H9 (cell line): ENCODE data around the gene DCLK2. TPM values are rescaled to one million over a fixed set of nuclear protein-coding genes. Genes with fewer than 3 reads are reported as not detected.

Source experiments
- DNase-seq: peaks from one replicate; pipeline ENCODE4 v3.0.0-alpha.2; 2017
- H2AFZ ChIP-seq: one replicate; pipeline ENCODE4 v1.6.1; 2013; ENCODE audit warnings: mild to moderate bottlenecking, low read length, control low read depth, moderate library complexity
- H2AK5ac ChIP-seq: 2 replicates; pipeline ENCODE4 v1.6.1; 2013; ENCODE audit warnings: low read length, control low read depth, mixed read lengths; ENCODE audit not compliant: insufficient read length
- H2BK120ac ChIP-seq: one replicate; pipeline ENCODE4 v1.6.1; 2013; ENCODE audit warnings: low read depth, mild to moderate bottlenecking, low read length, control low read depth, inconsistent platforms; ENCODE audit not compliant: poor library complexity, severe bottlenecking
- H2BK12ac ChIP-seq: 2 replicates; pipeline ENCODE4 v1.6.1; 2013; ENCODE audit warnings: low read length, control low read depth, mixed read lengths, low read depth; ENCODE audit not compliant: insufficient read length
- H2BK15ac ChIP-seq: 2 replicates; pipeline ENCODE4 v1.6.1; 2013; ENCODE audit warnings: low read depth, low read length, control low read depth
- H2BK20ac ChIP-seq: one replicate; pipeline ENCODE4 v1.6.1; 2013; ENCODE audit warnings: low read depth, mild to moderate bottlenecking, low read length, control low read depth, inconsistent platforms; ENCODE audit not compliant: poor library complexity, severe bottlenecking
- H2BK5ac ChIP-seq: 2 replicates; pipeline ENCODE4 v1.6.1; 2013; ENCODE audit warnings: low read length, control low read depth, mixed read lengths; ENCODE audit not compliant: insufficient read length
- H3K14ac ChIP-seq: 2 replicates; pipeline ENCODE4 v1.6.1; 2013; ENCODE audit warnings: low read length, control low read depth; ENCODE audit not compliant: insufficient read depth
- H3K18ac ChIP-seq: 2 replicates; pipeline ENCODE4 v1.6.1; 2013; ENCODE audit warnings: low read depth, mild to moderate bottlenecking, mixed read lengths, low read length, control low read depth; ENCODE audit not compliant: insufficient read length
- H3K23ac ChIP-seq: 2 replicates; pipeline ENCODE4 v1.6.1; 2013; ENCODE audit warnings: low read length, control low read depth, mixed read lengths, low read depth; ENCODE audit not compliant: insufficient read length
- H3K23me2 ChIP-seq: 2 replicates; pipeline ENCODE4 v1.6.1; 2013; ENCODE audit warnings: low read depth, mild to moderate bottlenecking, mixed read lengths, low read length, control low read depth; ENCODE audit not compliant: insufficient read length, poor library complexity, severe bottlenecking
- H3K27ac ChIP-seq: 2 replicates; pipeline ENCODE4 v1.5.1; 2013; ENCODE audit warnings: low read length, control low read depth, mixed read lengths, low read depth; ENCODE audit not compliant: insufficient read length
- H3K27me3 ChIP-seq: 2 replicates; pipeline ENCODE4 v1.6.1; 2013; ENCODE audit warnings: low read length, control low read depth, inconsistent platforms; ENCODE audit not compliant: insufficient read depth
- H3K4ac ChIP-seq: 2 replicates; pipeline ENCODE4 v1.6.1; 2013; ENCODE audit warnings: low read depth, mild to moderate bottlenecking, control low read depth, inconsistent platforms, low read length, moderate library complexity
- H3K4me1 ChIP-seq: 2 replicates; pipeline ENCODE4 v1.6.1; 2013; ENCODE audit warnings: low read length, control low read depth, inconsistent platforms; ENCODE audit not compliant: insufficient read depth
- H3K4me2 ChIP-seq: 2 replicates; pipeline ENCODE4 v1.6.1; 2013; ENCODE audit warnings: low read length, control low read depth, mixed read lengths; ENCODE audit not compliant: insufficient read length, insufficient read depth
- H3K56ac ChIP-seq: 2 replicates; pipeline ENCODE4 v1.6.1; 2013; ENCODE audit warnings: low read depth, mild to moderate bottlenecking, mixed read lengths, low read length, control low read depth; ENCODE audit not compliant: insufficient read length
- H3K79me1 ChIP-seq: 2 replicates; pipeline ENCODE4 v1.6.1; 2013; ENCODE audit warnings: low read depth, mild to moderate bottlenecking, moderate library complexity, low read length, control low read depth, inconsistent platforms; ENCODE audit not compliant: insufficient read depth, poor library complexity, severe bottlenecking
- H3K79me2 ChIP-seq: 2 replicates; pipeline ENCODE4 v1.6.1; 2013; ENCODE audit warnings: low read length, control low read depth, inconsistent platforms; ENCODE audit not compliant: insufficient read depth
- H3K9ac ChIP-seq: 2 replicates; pipeline ENCODE4 v1.6.1; 2013; ENCODE audit warnings: low read length, control low read depth, mixed read lengths; ENCODE audit not compliant: insufficient read length; ENCODE audit errors: extremely low read depth
- H3K9me3 ChIP-seq: one replicate; pipeline ENCODE4 v1.6.1; 2013; ENCODE audit warnings: low read depth, low read length, inconsistent platforms; ENCODE audit not compliant: control insufficient read depth
- H3T11ph ChIP-seq: one replicate; pipeline ENCODE4 v1.6.1; 2013; ENCODE audit warnings: mild to moderate bottlenecking, low read length, control low read depth, inconsistent platforms
- H4K20me1 ChIP-seq: one replicate; pipeline ENCODE4 v1.6.1; 2013; ENCODE audit not compliant: control insufficient read depth, insufficient read length, insufficient read depth
- H4K5ac ChIP-seq: 2 replicates; pipeline ENCODE4 v1.6.1; 2013; ENCODE audit warnings: low read depth, mild to moderate bottlenecking, mixed read lengths, low read length, control low read depth; ENCODE audit not compliant: insufficient read length
- H4K8ac ChIP-seq: replicated peaks from 2 replicates; pipeline ENCODE4 v1.6.1; 2013; ENCODE audit warnings: low read length, control low read depth, mixed read lengths, low read depth; ENCODE audit not compliant: insufficient read length
- H4K91ac ChIP-seq: 2 replicates; pipeline ENCODE4 v1.6.1; 2013; ENCODE audit warnings: low read depth, mild to moderate bottlenecking, moderate library complexity, mixed read lengths, low read length, control low read depth; ENCODE audit not compliant: insufficient read length
- H3K27ac Mint-ChIP-seq, 3 experiments: 2 replicates in 2 of 3; 3 replicates in 1 of 3; pipeline ENCODE4 v1.8.0; 2020 to 2021; ENCODE audit warnings: mixed read lengths in 3 of 3, mild to moderate bottlenecking in 1 of 3, moderate library complexity in 1 of 3
- H3K27me3 Mint-ChIP-seq: 2 replicates; pipeline ENCODE4 v1.8.0; 2021; ENCODE audit warnings: low read depth, mild to moderate bottlenecking, moderate library complexity, mixed read lengths
- H3K36me3 Mint-ChIP-seq, 3 experiments: 2 replicates in 2 of 3; 3 replicates in 1 of 3; pipeline ENCODE4 v1.8.0; 2020 to 2021; ENCODE audit warnings: low read depth in 3 of 3, mixed read lengths in 3 of 3; ENCODE audit not compliant: insufficient read depth in 1 of 3
- H3K4me1 Mint-ChIP-seq, 2 experiments: 2 replicates each; pipeline ENCODE4 v1.8.0; 2020; ENCODE audit warnings: mixed read lengths in 2 of 2
- H3K4me3 Mint-ChIP-seq, 2 experiments: 2 replicates in 1 of 2; 3 replicates in 1 of 2; pipeline ENCODE4 v1.8.0; 2020 to 2021; ENCODE audit warnings: mild to moderate bottlenecking in 2 of 2, mixed read lengths in 2 of 2, moderate library complexity in 1 of 2
- H3K9me3 Mint-ChIP-seq, 2 experiments: 2 replicates in 1 of 2; 3 replicates in 1 of 2; pipeline ENCODE4 v1.8.0; 2020; ENCODE audit warnings: mild to moderate bottlenecking in 2 of 2, mixed read lengths in 2 of 2, moderate library complexity in 1 of 2
- CTCF ChIP-seq: fragments of 200-600 bp; sonication (generic); conservative IDR thresholded peaks from 3 replicates; pipeline ENCODE4 v1.8.0; 2021; ENCODE audit warnings: antibody characterized with exemption, mild to moderate bottlenecking
- WGBS: extraction: QIAGEN DNeasy Blood & Tissue Kit; methylation state at CpG from one replicate; pipeline ENCODE4 v1.1.7; 2013; ENCODE audit warnings: missing lambda C conversion rate, low lambda C conversion rate, mixed read lengths; ENCODE audit not compliant: insufficient read length; ENCODE audit errors: extremely low coverage; 5-methylcytosine and 5-hydroxymethylcytosine counted together
- total RNA-seq: library from RNA; stranded (reverse); gene quantifications from 2 replicates; pipeline ENCODE4 v1.2.1, GENCODE V29; 2021

DCLK2 gene
- total RNA-seq, 1 experiment from 2014 or later: 0.33 TPM

GRCh38 chr4:150032541-150032940 is 45.7 kb upstream of the DCLK2 start:
- Histone ChIP-seq H2AK5ac (no peak overlapping the region), H2AFZ (no peak overlapping the region), H3T11ph (no peak overlapping the region), H3K9me3 (no peaks in the 10 kb centered on the region), H3K4me2 (no peak overlapping the region), H2BK15ac (no peak overlapping the region), H4K20me1 (no peaks in the 10 kb centered on the region), H3K14ac (no peak overlapping the region), H4K5ac (no peak overlapping the region), H2BK5ac (no peak overlapping the region), H2BK120ac (no peak overlapping the region), H3K27ac (no peak overlapping the region), H2BK12ac (no peak overlapping the region), H3K9ac (no peak overlapping the region), H4K91ac (no peak overlapping the region), H3K23me2 (no peaks in the 10 kb centered on the region), H3K56ac (no peak overlapping the region), H3K27me3 (no peaks in the 10 kb centered on the region), H3K23ac (no peak overlapping the region), H3K79me1 (no peaks in the 10 kb centered on the region), H3K79me2 (0 out of 2 replicates have a peak, but pooled peaks cover 2% of the 10 kb centered on the region), H3K4ac (no peak overlapping the region), H2BK20ac (no peak overlapping the region), H3K4me1 (peaks cover 10% of the 10 kb centered on the region; the same call in 1 of the 2 replicates), H3K18ac (no peak overlapping the region), H4K8ac (no peak overlapping the region)
- H3K9me3 Mint-ChIP-seq: peaks cover 5% of the 10 kb centered on the region in 2 experiments
- no peak overlapping the region for H3K4me3 Mint-ChIP-seq
- peaks cover 3 to 6% (median 4%) of the 10 kb centered on the region in 3 experiments; a peak in 5 of 7 replicates for H3K36me3 Mint-ChIP-seq
- H3K4me1 Mint-ChIP-seq: peaks cover 10 to 13% of the 10 kb centered on the region in 2 experiments
- no peak for TF ChIP-seq CTCF
- WGBS: no CpG with 5 or more reads among the region's 7 CpGs
- no peaks in the 10 kb centered on the region for H3K27me3 Mint-ChIP-seq
- DNase-seq: no peak
- no peak overlapping the region for H3K27ac Mint-ChIP-seq
